Bronchial epithelial cell (primary cell): ENCODE results near the gene BLACAT1. TPM values are rescaled to one million over a fixed set of nuclear protein-coding genes. Genes with fewer than 3 reads are reported as not detected.

Experiments
- DNase-seq: peaks from one replicate; pipeline ENCODE4 v3.0.0-alpha.2; 2010; ENCODE audit warnings: low read depth
- FAIRE-seq: peaks from 2 replicates; lab custom pipeline; 2011; peaks lifted over from hg19 to GRCh38; lab: Jason Lieb, UNC
- H3K27me3 ChIP-seq: 2 replicates; pipeline ENCODE4 v1.5.1; 2011; ENCODE audit warnings: low read length; ENCODE audit not compliant: control insufficient read depth, insufficient read depth
- H3K36me3 ChIP-seq: 2 replicates; pipeline ENCODE4 v1.5.1; 2011; ENCODE audit warnings: low read length; ENCODE audit not compliant: control insufficient read depth, insufficient read depth
- H3K4me3 ChIP-seq: 2 replicates; pipeline ENCODE4 v1.5.1; 2011; ENCODE audit warnings: mild to moderate bottlenecking, low read depth, low read length, control low read depth
- total RNA-seq: library from RNA; depleted of rRNA; stranded (reverse); fragments of >200 nt; gene quantifications from 2 replicates; pipeline ENCODE4 v1.2.1, GENCODE V29; 2014
- TF ChIP-seq, protein P1 (sequence below): IDR thresholded peaks from 2 replicates; pipeline ENCODE4 v1.5.1; 2011; ENCODE audit warnings: mild to moderate bottlenecking, moderate library complexity, low read length, control low read depth, inconsistent platforms; ENCODE audit not compliant: insufficient read depth, severe bottlenecking

Gene BLACAT1
- total RNA-seq, 1 donor from 2014 or later = 0.79 TPM

- Histone ChIP-seq H3K4me3 (no peak overlapping the region), H3K36me3 (no peaks in the 10 kb centered on the region), H3K27me3 (no peaks in the 10 kb centered on the region)
- FAIRE-seq = no peak
- DNase-seq = no peak
- TF ChIP-seq, protein P1, sequence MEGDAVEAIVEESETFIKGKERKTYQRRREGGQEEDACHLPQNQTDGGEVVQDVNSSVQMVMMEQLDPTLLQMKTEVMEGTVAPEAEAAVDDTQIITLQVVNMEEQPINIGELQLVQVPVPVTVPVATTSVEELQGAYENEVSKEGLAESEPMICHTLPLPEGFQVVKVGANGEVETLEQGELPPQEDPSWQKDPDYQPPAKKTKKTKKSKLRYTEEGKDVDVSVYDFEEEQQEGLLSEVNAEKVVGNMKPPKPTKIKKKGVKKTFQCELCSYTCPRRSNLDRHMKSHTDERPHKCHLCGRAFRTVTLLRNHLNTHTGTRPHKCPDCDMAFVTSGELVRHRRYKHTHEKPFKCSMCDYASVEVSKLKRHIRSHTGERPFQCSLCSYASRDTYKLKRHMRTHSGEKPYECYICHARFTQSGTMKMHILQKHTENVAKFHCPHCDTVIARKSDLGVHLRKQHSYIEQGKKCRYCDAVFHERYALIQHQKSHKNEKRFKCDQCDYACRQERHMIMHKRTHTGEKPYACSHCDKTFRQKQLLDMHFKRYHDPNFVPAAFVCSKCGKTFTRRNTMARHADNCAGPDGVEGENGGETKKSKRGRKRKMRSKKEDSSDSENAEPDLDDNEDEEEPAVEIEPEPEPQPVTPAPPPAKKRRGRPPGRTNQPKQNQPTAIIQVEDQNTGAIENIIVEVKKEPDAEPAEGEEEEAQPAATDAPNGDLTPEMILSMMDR = no peak
Measured at GRCh38 chr1:205446828-205447227, 9.0 kb downstream of the BLACAT1 start.

GRCh38 chr1:205445646-205445935 lies 10.3 kb downstream of the BLACAT1 start:
- no peak overlapping the region for H3K4me3 ChIP-seq
- no peak for DNase-seq
- TF ChIP-seq, protein P1 = no peak
- no peak for FAIRE-seq
- no peaks in the 10 kb centered on the region for H3K36me3 ChIP-seq
- no peaks in the 10 kb centered on the region for H3K27me3 ChIP-seq

- H3K4me3 ChIP-seq = no peak overlapping the region
- H3K36me3 ChIP-seq = peaks cover 1% of the 10 kb centered on the region
- H3K27me3 ChIP-seq = no peaks in the 10 kb centered on the region
- TF ChIP-seq, protein P1 = no peak
- no peak for DNase-seq
- FAIRE-seq = no peak
Measured at GRCh38 chr1:205444931-205445645, 10.8 kb downstream of the BLACAT1 start.

DNA sequence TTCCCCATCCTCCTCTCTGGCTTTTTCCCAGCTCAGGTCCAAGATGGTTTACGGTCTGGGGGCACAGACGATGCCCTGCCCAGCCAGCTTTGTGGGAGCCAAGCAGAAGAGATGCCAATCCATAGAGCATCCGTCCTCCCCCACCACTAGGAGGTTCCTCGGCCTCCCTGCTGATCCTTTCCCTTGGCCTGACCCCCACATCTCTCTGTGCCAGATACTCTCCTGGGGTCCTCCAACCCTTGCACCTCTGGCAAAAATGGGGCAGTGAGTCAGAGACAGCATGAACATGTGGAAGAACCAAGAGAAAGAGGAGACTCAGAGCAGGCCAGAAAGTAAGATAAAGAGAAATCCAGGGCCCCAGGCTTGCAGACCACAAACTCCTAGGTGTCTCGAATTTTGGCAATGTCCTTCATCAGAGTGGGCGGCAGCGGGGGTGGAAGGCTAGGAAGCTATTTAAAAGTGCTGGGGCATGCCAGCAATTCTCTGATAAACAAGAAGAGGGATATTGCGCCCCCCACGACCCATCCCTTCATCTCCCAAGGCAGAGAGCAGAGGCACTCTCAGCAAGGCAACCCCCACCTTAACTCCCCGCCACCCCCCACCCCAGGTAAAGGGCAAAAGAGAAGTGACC lies 11.4 kb downstream of the BLACAT1 start:
- H3K4me3 ChIP-seq = no peak overlapping the region
- no peaks in the 10 kb centered on the region for H3K27me3 ChIP-seq
- DNase-seq (no peak), FAIRE-seq (no peak)
- TF ChIP-seq, protein P1 = no peak
- peaks cover 1% of the 10 kb centered on the region for H3K36me3 ChIP-seq

DNA sequence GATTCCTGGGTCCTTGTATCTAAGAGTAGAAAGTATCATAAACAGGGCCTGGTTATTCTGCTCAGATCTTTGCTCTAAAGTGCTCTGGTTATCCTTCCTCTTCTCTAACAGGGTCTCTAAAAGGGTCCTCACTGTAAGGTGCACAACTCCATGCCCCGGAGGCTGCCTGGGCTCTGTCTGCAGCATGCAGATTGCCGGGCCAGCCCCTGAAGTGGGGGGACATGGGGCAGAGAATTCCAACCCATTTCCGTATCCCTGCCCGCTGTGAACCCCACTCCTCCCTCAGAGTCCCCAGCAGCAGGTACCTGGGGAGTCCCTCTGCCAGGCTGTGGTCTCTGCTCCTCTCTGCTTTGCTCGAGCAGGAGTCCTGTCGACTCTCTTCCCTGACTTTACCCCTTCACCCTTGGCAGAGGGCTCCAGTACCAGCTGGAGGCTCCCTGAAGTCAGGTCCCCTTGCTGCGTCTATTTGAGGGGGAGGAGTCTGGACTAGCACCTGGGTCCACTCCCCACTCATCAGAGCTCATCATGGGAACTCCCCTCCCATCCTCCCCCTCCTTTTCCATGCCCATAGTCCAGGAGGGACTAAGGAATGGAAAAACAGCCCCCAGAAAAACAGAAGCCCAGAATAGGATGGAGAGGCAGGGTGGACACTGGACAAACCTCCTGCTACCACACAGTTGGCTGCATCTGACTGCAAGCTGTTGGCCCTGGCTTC lies 12.1 kb downstream of the BLACAT1 start:
- FAIRE-seq (no peak), DNase-seq (no peak)
- Histone ChIP-seq H3K4me3 (no peak overlapping the region), H3K27me3 (no peaks in the 10 kb centered on the region), H3K36me3 (peaks cover 1% of the 10 kb centered on the region)
- TF ChIP-seq, protein P1 = no peak
